DMS53 (cell line): ENCODE measurements around the gene USP51.
"Not testable (repeated sequence)": the region's sequence is repeated elsewhere in the genome, so short reads cannot be mapped to it uniquely, and the experiment has no call there.

ENCODE experiments used
- DNase-seq: peaks from one replicate; lab custom pipeline; 2025; lab: John Stamatoyannopoulos, UW

Gene USP51

DNA sequence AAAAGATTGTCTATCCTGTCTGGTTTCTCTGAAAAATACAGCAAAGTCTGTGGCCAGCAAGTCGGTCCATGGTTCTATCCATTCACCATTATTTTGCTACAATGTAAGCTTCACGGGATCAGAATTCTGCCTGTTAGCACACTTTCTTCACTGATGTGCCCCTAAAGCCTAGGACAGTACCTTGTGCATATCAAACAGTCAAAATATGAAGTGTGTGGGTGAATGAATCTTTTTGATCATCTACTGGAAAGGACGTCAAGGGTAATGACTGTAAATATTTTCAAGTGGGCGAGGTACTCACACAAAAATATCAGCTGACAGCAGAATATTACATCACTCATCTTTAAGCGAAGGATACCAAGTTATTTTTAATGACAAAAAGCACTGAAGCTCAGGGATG is 24.5 kb downstream of the USP51 start:
- DNase-seq: not testable (repeated sequence)

DNA sequence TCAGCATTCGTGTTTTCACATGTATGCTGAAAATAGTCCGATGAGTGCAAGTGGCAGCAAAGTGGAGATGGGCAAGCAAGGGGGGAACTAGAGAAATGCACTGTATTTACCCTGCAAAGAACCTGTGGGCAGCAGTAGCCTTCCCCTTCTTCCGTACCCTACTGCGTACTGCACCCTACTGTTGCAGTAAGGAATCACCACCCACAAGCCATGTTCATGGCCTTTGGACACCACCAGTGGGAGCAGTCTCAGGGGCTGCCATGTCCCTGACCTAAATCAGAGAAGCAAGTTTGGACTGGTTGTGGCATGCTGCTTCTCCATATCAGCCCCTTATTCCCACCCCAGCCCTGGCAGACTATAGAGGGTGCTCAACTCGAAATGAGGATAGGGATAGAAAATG is 25.6 kb downstream of the USP51 start:
- DNase-seq: not testable (repeated sequence)

DNA sequence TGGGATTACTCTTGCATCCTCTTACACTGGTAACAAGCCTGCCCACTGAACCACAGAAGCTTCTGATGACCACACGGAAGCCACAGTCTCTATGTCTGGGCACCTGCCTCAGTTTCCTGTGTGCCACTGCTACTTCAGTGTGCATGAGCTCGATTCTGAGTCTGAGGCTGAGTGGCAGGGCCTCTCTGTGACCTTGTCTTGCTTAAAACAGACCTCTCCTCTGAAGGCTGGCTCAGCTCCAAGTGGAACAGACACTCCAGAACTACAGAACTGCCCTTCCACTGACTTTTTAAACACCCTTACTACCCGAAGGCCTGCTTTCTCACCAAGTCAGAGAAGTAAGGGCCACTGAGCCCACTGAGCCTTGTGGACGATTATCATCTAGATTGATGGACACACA is 29.7 kb downstream of the USP51 start:
- DNase-seq: not testable (repeated sequence)

DNA sequence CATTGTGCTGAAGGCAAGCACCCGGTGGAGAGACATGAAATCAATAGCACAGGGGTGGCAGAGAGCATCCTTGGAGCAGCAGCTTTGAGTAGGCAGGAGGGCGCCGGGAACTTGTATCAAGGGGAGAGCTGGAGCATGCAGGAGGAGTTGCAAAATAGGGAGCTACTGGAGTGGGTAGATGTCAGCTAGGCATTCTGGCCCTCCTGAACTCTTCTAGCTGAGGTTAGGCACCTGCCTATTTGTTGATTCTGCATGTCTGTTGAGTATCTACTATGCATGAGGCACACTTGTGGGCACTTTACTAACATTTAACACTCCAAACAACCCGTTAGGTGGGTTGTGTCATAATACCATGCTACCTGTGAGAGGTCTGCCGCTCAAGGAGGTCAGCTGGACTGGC is 30.2 kb downstream of the USP51 start:
- not testable (repeated sequence) for DNase-seq

DNA sequence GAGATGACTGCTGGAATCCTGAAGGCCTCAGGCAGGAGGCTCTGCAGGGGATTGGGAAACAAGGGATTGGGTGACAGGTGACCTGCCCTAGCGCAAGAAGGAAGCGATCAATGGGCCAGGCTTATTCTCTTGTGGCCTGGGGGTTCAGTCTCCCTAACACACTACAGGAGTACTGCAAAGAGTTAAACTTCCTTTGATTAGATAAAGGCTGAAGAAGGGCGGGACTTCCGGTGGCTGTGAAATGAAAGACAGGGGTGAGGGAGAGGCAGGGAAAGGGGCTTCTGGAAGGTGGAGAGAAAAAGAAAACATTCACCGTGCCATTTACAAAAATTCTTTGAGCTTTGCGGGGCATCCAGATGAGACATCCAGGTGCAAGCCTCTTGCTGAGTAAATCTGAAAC is 33.9 kb downstream of the USP51 start:
- DNase-seq: not testable (repeated sequence)

DNA sequence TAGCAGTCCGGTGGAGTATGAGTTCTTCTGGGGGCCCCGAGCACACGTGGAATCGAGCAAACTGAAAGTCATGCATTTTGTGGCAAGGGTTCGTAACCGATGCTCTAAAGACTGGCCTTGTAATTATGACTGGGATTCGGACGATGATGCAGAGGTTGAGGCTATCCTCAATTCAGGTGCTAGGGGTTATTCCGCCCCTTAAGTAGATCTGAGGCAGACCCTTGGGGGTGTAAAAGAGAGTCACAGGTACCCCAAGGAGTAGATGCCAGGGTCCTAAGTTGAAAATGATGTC is 36.9 kb downstream of the USP51 start:
- DNase-seq: peak; percentile 36

DNA sequence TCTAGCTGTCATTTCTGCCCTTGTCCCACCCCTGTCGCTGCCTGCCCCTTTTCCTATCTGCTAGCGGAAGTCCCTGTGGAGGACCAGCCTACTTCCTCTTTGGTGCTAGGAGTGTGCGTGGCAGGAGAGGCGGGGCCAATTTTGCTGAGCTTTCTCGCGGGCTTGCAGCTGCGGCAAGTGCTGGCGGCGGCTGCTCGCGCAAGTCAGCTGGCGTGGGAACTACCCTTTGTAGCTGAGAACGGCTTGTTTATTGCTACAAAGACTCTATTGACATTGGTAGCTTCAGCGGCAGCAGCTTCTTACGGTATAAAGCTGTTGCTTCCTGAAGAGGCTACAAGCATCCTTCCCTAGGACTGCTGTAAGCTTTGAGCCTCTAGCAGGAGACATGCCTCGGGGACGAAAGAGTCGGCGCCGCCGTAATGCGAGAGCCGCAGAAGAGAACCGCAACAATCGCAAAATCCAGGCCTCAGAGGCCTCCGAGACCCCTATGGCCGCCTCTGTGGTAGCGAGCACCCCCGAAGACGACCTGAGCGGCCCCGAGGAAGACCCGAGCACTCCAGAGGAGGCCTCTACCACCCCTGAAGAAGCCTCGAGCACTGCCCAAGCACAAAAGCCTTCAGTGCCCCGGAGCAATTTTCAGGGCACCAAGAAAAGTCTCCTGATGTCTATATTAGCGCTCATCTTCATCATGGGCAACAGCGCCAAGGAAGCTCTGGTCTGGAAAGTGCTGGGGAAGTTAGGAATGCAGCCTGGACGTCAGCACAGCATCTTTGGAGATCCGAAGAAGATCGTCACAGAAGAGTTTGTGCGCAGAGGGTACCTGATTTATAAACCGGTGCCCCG is 37.4 kb downstream of the USP51 start, which contains the start of gene MAGEH1:
Gene MAGEH1 (plus strand): TSS at position 138 of the 843 bp plus-strand sequence. CDS start 248 bp downstream, at position 386.
- DNase-seq: peak; percentile 88

DNA sequence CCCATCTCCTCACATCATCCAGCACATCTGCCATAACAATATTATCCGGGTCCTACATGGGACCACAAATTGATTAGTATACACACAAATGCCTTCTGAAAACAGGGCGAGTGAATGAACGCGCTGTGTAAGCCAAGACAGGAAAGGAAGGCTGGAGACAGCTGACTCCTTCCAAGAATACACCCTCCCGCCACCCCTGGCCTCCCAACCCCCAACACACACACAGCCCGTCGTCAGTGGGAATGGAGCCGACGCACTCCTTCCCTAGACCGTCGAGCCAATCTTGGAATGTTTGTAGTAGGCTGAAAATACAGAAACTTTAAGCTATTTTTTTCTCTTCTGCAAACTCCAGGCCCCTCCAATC is 38.0 kb downstream of the USP51 start:
- no peak for DNase-seq

DNA sequence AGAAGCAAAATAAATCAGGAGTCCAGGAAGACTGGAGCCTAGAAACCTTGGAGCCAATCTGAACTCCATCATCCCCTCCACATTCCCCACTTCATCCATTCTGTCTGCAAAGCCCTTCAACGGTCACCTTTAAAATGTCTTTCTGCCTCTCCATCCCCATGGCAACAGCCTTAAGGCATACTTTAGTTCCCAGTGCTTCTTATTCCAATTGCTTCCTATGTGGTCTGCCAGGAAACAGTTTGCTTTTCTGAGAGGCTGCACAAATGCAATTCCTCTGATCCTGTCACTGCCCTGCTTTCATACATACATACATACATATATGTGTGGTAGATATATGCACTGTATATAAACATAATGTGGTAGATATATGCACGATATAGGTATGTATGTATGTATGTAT is 38.5 kb downstream of the USP51 start:
- DNase-seq: peak; percentile 10

DNA sequence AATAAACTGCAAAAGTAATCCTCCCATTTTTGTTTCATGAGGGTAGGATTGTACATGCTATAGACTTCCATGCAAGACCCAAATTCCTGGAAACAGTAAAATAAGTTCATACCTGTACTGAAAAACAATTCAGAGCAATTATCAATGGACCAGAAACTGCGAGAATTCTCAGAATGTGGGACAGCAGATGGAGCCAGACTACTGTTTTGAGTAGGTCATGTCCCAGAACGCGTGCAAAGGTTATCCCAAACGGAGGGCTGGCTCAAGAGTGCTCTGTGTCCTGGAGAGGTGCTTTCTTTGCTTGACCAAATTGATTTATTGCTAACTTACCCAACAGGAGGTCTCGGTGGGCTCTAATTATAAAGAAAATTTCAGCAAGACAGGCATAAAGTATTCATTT is 39.4 kb downstream of the USP51 start:
- peak; percentile 57 for DNase-seq

DNA sequence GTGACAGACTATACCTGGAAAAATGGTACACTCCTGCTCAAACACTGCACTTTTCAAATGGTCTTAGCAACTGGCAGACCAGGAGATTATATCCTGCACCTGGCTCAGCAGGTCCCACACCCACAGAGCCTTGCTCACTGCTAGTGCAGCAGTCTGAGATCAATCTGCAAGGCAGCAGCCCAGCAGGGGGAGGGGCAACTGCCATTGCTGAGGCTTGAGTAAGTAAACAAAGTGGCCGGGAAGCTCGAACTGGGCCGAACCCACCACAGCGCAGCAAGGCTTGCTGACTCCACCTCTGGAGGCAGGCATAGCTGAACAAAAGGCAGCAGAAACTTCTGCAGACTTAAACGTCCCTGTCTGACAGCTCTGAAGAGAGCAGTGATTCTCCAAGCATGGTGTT is 46.2 kb downstream of the USP51 start:
- not testable (repeated sequence) for DNase-seq
